ENCODE measurements around the gene RBFOX1.

DNA sequence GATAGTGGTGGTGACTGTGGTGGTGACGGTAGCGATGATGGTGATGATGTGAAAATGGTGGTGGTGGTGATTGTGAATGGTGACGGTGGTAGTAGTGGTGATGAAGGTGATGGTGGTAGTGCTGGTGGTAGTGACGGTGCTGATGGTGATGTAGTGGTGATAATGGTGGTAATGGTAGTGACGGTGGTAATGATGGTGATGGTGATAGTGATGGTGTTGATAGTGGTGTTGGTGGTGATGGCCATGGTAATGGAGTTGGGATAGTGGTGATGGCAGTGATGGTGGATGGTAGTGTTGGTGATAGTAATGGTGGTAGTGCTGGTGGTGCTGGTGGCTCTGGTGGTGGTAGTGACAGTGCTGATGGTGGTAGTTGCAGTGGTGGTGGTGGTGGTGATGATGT lies 14.7 kb upstream of the RBFOX1 start:
- TF ChIP-seq, protein P1, sequence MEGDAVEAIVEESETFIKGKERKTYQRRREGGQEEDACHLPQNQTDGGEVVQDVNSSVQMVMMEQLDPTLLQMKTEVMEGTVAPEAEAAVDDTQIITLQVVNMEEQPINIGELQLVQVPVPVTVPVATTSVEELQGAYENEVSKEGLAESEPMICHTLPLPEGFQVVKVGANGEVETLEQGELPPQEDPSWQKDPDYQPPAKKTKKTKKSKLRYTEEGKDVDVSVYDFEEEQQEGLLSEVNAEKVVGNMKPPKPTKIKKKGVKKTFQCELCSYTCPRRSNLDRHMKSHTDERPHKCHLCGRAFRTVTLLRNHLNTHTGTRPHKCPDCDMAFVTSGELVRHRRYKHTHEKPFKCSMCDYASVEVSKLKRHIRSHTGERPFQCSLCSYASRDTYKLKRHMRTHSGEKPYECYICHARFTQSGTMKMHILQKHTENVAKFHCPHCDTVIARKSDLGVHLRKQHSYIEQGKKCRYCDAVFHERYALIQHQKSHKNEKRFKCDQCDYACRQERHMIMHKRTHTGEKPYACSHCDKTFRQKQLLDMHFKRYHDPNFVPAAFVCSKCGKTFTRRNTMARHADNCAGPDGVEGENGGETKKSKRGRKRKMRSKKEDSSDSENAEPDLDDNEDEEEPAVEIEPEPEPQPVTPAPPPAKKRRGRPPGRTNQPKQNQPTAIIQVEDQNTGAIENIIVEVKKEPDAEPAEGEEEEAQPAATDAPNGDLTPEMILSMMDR (conservative IDR thresholded peaks at IDR 0.05; ENCODE audit: low read depth, low read length): no peak
- TF ChIP-seq EZH2 (IDR thresholded peaks at IDR 0.05; ENCODE audit: low read length, unreplicated experiment) (no peak), EZH2phosphoT487 (IDR thresholded peaks at IDR 0.05; ENCODE audit: borderline replicate concordance, low read length) (no peak)

Measured in PC-3 (cell line).